Measurements from ENCODE around the gene CENPVL3. TPM values are rescaled to one million over a fixed set of nuclear protein-coding genes. Genes with fewer than 3 reads are reported as not detected.

Gene CENPVL3
- total RNA-seq, 8 experiments from 2014 or later, result 0.43 to 3.3 (median 3.1) TPM; not detected in 3

DNA sequence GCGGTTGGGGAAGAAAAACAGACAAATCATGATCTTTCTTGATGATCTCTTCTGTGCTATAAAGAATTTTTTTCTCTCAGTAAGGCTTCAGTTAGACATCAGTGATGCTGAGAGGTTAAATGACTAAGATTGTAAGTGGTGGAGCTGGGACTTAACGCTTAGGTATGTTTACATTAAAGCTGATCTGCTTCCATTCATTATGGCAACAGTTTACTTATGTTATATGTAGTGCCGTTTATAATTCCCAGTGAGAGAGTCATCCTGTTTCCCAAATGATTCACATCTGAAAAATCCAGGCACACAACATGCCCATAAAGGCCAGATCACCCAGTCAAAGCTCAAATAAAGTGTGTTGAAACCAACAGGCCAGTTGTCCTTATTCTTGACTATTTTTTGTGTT lies 50.1 kb downstream of the CENPVL3 start:
- peaks cover 7 to 11% of the 10 kb centered on the region in 2 donors for H3K4me1 ChIP-seq (replicated peaks in 1 of 2)
- ATAC-seq (replicated peaks in 6 of 8), result no peak
- in situ Hi-C loops (cut with MboI; ENCODE audit: low pct_unique_long_range_greater_than_20kb in 2 of 9, low sequenced_read_pairs in 9 of 9, unreplicated experiment in 9 of 9), result no loop called here
- H3K4me3 ChIP-seq, result no peak overlapping the region
- WGBS, 10 experiments, result 0 to 80% (median 25%) methylated on average over 1 to 3 of the region's 3 CpGs; no CpG with 5 or more reads in 6 of the 10 experiments
- no peak overlapping the region for H3K27ac ChIP-seq

Other genes with a start within 250 kb of the CENPVL3 start
- gene NUDT11, start 122.3 kb downstream of the CENPVL3 start, total RNA-seq, result 10 to 100 TPM in 5 of 8 experiments, 1 to 10 TPM in 2, under 1 TPM in 1; 0.28 to 55.1 (median 31.7) TPM
- gene CENPVL2, start 63.9 kb upstream of the CENPVL3 start, total RNA-seq, result 1 to 10 TPM in 2 of 8 experiments, under 1 TPM in 3, not detected in 3; 0.43 to 1.1 (median 0.98) TPM
- gene CENPVL1, start 91.6 kb upstream of the CENPVL3 start, total RNA-seq, result 1 to 10 TPM in 2 of 8 experiments, under 1 TPM in 3, not detected in 3; 0.43 to 1.1 (median 0.98) TPM
- gene GSPT2, start 124.5 kb upstream of the CENPVL3 start, total RNA-seq, result 10 to 100 TPM in 5 of 8 experiments, 1 to 10 TPM in 3; 7.9 to 24.5 (median 19.5) TPM